SK-N-SH (cell line): ENCODE data around the gene TFB1M. TPM values are rescaled to one million over a fixed set of nuclear protein-coding genes. Genes with fewer than 3 reads are reported as not detected.

Source experiments
- CTCF ChIA-PET: fragments of 300-600, 350-600 bp; formaldehyde crosslinking; extraction: SDS; loops from one replicate; lab custom pipeline; 2021; lab: Yijun Ruan, JAX
- POLR2A ChIA-PET: fragments of 350-600 bp; sonication (Branson Sonifier 250); formaldehyde crosslinking; extraction: SDS; loops from one replicate; lab custom pipeline; 2020; ENCODE audit warnings: antibody characterized with exemption, inconsistent platforms; lab: Yijun Ruan, JAX
- DNase-seq: peaks from one replicate; pipeline ENCODE4 v3.0.0; 2012
- H2AFZ ChIP-seq: fragments of 200-600 bp; sonication (generic); 2 replicates; pipeline ENCODE4 v1.8.1; 2016; ENCODE audit warnings: antibody characterized with exemption, mild to moderate bottlenecking, low read depth
- H3F3A ChIP-seq: fragments of 200-600 bp; sonication (generic); replicated peaks from 2 replicates; pipeline ENCODE3; 2016; ENCODE audit warnings: antibody characterized with exemption, mild to moderate bottlenecking; ENCODE audit not compliant: insufficient read depth
- H3K27ac ChIP-seq, 2 experiments: fragments of 200-500 bp in 1 of 2; fragments of 200-600 bp in 1 of 2; sonication (Bioruptor generic) in 1 of 2; sonication (generic), shearing (Covaris generic) in 1 of 2; 2 replicates each; pipeline versions ENCODE4 v1.5.1 to v1.6.1; 2014 to 2016; ENCODE audit warnings: low read depth in 2 of 2, inconsistent platforms in 1 of 2, low read length in 1 of 2, mild to moderate bottlenecking in 1 of 2, mixed read lengths in 1 of 2
- H3K27me3 ChIP-seq: fragments of 200-600 bp; sonication (generic), shearing (Covaris generic); 2 replicates; pipeline ENCODE4 v1.6.1; 2016; ENCODE audit warnings: mixed run types; ENCODE audit not compliant: insufficient read depth
- H3K36me3 ChIP-seq, 2 experiments: fragments of 200-500 bp in 1 of 2; fragments of 200-600 bp in 1 of 2; sonication (Bioruptor generic) in 1 of 2; sonication (generic) in 1 of 2; replicated peaks in 1 of 2; 2 replicates each; pipeline versions ENCODE3 to v1.5.1; 2014 to 2016; ENCODE audit warnings: low read length in 1 of 2, mild to moderate bottlenecking in 1 of 2; ENCODE audit not compliant: insufficient read depth in 2 of 2, control insufficient read depth in 1 of 2
- H3K4me1 ChIP-seq, 2 experiments: fragments of 200-500 bp in 1 of 2; fragments of 200-600 bp in 1 of 2; sonication (Bioruptor generic) in 1 of 2; sonication (generic), shearing (Covaris generic) in 1 of 2; 2 replicates each; pipeline versions ENCODE4 v1.5.1 to v1.6.1; 2014 to 2016; ENCODE audit warnings: low read depth in 1 of 2, low read length in 1 of 2, mixed run types in 1 of 2; ENCODE audit not compliant: insufficient read depth in 2 of 2, control insufficient read depth in 1 of 2
- H3K4me2 ChIP-seq: fragments of 200-600 bp; sonication (generic), shearing (Covaris generic); 2 replicates; pipeline ENCODE4 v1.6.1; 2017; ENCODE audit warnings: mixed run types
- H3K4me3 ChIP-seq, 2 experiments: fragments of 200-500 bp in 1 of 2; fragments of 200-600 bp in 1 of 2; sonication (Bioruptor generic) in 1 of 2; sonication (generic), shearing (Covaris generic) in 1 of 2; 2 replicates each; pipeline versions ENCODE4 v1.5.1 to v1.8.1; 2014 to 2016; ENCODE audit warnings: low read depth in 2 of 2, inconsistent platforms in 1 of 2, low read length in 1 of 2, mild to moderate bottlenecking in 1 of 2, mixed read lengths in 1 of 2, moderate library complexity in 1 of 2
- H3K79me2 ChIP-seq: fragments of 200-600 bp; sonication (generic); 2 replicates; pipeline ENCODE4 v1.8.1; 2017; ENCODE audit warnings: mild to moderate bottlenecking; ENCODE audit not compliant: insufficient read depth
- H3K9ac ChIP-seq: fragments of 200-600 bp; sonication (generic); 2 replicates; pipeline ENCODE4 v1.6.1; 2017; ENCODE audit warnings: mixed run types
- H3K9me2 ChIP-seq: fragments of 200-600 bp; sonication (generic); 2 replicates; pipeline ENCODE4 v1.6.1; 2017; ENCODE audit warnings: mixed run types
- H3K9me3 ChIP-seq: fragments of 200-600 bp; sonication (generic); 2 replicates; pipeline ENCODE4 v1.6.1; 2017; ENCODE audit warnings: mixed run types, mild to moderate bottlenecking, moderate library complexity
- H4K20me1 ChIP-seq: fragments of 200-600 bp; sonication (generic); 2 replicates; pipeline ENCODE4 v1.6.1; 2017; ENCODE audit warnings: mild to moderate bottlenecking, mixed run types; ENCODE audit not compliant: insufficient read depth
- CHD2 ChIP-seq: fragments of 150-350 bp; IDR thresholded peaks from 2 replicates; pipeline ENCODE4 v1.6.1; 2018; ENCODE audit warnings: low read length; ENCODE audit not compliant: partially characterized antibody
- EZH2phosphoT487 ChIP-seq: fragments of 200-600 bp; sonication (generic); IDR thresholded peaks from 2 replicates; pipeline ENCODE4 v1.6.1; 2017; ENCODE audit warnings: low read depth, mixed run types, mild to moderate bottlenecking, antibody characterized with exemption, moderate library complexity, borderline replicate concordance
- JUND ChIP-seq: IDR thresholded peaks from 2 replicates; pipeline ENCODE4 v1.4.0; 2012
- MXI1 ChIP-seq: IDR thresholded peaks from 2 replicates; pipeline ENCODE4 v1.6.1; 2012; ENCODE audit warnings: mild to moderate bottlenecking, low read depth, low read length, improper control_type of control experiment
- RFX5 ChIP-seq: IDR thresholded peaks from 2 replicates; pipeline ENCODE4 v1.6.1; 2012; ENCODE audit warnings: mild to moderate bottlenecking, improper control_type of control experiment, low read length
- RXRA ChIP-seq: IDR thresholded peaks from 2 replicates; pipeline ENCODE4 v1.4.0; 2012; ENCODE audit warnings: low read depth, mild to moderate bottlenecking, borderline replicate concordance
- SMC3 ChIP-seq: IDR thresholded peaks from 2 replicates; pipeline ENCODE4 v1.6.1; 2012; ENCODE audit warnings: low read depth, low read length, improper control_type of control experiment
- TCF12 ChIP-seq: IDR thresholded peaks from 2 replicates; pipeline ENCODE4 v1.4.0; 2012
- TEAD4 ChIP-seq: IDR thresholded peaks from 2 replicates; pipeline ENCODE4 v1.4.0; 2012; ENCODE audit warnings: mild to moderate bottlenecking, borderline replicate concordance; ENCODE audit not compliant: insufficient read depth
- USF1 ChIP-seq: IDR thresholded peaks from 2 replicates; pipeline ENCODE4 v1.4.0; 2012; ENCODE audit warnings: low read depth, borderline replicate concordance
- USF2 ChIP-seq: fragments of 150-350 bp; IDR thresholded peaks from 2 replicates; pipeline ENCODE4 v1.6.1; 2017; ENCODE audit warnings: antibody characterized with exemption, low read length, low read depth, borderline replicate concordance
- WGBS: methylation state at CpG from one replicate; pipeline ENCODE4 v1.1.6; 2017; ENCODE audit warnings: low lambda C conversion rate; 5-methylcytosine and 5-hydroxymethylcytosine counted together
- polyA plus RNA-seq, 3 experiments: library from polyadenylated mRNA; depleted of rRNA; stranded (reverse); fragments of >200 nt; gene quantifications; 2 replicates each; pipeline ENCODE4 v1.2.3, GENCODE V29; 2012
- TF ChIP-seq, protein P1 (sequence below): IDR thresholded peaks from 2 replicates; pipeline ENCODE4; 2012

TFB1M gene
- polyA plus RNA-seq, 1 of the 3 experiments (the other 2 are of a cell fraction), result 28.4 TPM

DNA sequence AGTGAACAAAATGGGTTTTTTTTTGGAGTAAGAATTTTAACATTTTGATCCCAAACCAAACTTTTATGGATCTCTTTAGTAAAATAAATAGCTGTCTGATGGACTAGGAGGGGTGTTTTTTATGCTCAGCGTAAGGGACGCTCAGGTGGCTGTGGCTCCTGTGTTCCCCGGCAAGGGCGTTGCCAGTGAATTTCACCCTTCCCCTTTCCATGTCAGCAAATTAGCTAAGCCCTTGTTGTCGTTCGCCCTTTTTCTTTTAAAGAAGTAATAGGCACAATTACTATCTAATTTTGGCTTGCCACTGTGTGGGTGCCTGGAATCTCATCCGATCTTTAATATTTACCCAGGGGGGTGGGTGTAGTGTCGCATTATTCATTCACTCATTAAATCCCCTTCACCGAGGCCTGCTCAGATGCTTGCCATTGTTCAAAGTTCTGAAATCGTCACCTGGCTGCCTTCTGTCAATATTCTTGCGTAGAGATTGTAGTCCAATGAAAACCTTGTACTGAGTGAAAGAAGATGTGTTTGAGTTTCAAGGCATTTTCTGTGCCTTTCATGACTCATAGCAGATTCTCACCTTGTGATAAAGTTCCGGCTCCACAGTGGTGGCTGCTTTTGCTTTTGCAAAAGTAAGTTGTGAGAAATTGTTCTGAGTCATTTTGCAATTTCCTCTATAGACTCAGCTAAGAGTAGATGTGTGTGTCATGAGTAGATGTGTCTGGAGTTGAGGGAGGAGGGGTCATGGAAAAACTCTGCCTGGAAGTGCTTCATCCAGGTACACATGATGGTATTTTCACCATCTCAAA, 90.4 kb downstream of the TFB1M start (continued):
- no peak for TF ChIP-seq TEAD4
- no peak for TF ChIP-seq RXRA
- peak; percentile 65 for TF ChIP-seq TCF12
- no peak for TF ChIP-seq USF2
- no peak for TF ChIP-seq USF1
- TF ChIP-seq JUND, result peak; percentile 66
- TF ChIP-seq, all 33 proteins: peak for 7

DNA sequence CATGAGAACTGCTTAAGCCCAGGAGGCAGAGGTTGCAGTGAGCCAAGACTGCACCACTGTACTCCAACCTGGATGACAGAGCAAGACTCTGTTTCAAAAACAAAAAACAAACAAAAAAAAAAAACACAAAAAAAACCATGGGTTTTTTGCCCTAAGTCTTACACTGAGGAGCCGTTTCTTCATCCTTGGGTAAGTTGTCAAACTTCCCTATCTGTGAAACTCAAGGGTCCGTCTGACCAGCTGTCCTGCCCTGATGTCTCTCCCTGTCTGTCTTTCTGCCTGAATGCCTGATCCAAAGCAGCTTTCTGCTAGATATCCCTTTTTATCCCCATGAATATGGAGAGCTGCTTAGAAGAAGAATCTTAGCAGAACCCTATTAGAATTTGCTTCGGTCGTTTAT, 91.8 kb downstream of the TFB1M start:
- no peaks in the 10 kb centered on the region for H3K36me3 ChIP-seq
- H3K27ac ChIP-seq, result no peak overlapping the region
- no peak for DNase-seq
- 93% methylated on average over 4 of the region's 4 CpGs for WGBS
- H3F3A ChIP-seq, result peaks cover 11% of the 10 kb centered on the region
- peaks cover 8 to 15% of the 10 kb centered on the region in 2 experiments; a peak in 2 of 4 replicates for H3K4me1 ChIP-seq
- H2AFZ ChIP-seq, result no peak overlapping the region
- POLR2A ChIA-PET, result no interaction called here
- CTCF ChIA-PET, result no interaction called here
- no peaks in the 10 kb centered on the region for H3K27me3 ChIP-seq
- no peak overlapping the region for H3K9ac ChIP-seq
- H3K9me3 ChIP-seq, result no peaks in the 10 kb centered on the region
- TF ChIP-seq SMC3, result no peak
- no peak overlapping the region for H3K4me2 ChIP-seq
- no peaks in the 10 kb centered on the region for H3K79me2 ChIP-seq
- H4K20me1 ChIP-seq, result no peaks in the 10 kb centered on the region
- no peak overlapping the region for H3K4me3 ChIP-seq
- H3K9me2 ChIP-seq, result no peaks in the 10 kb centered on the region

DNA sequence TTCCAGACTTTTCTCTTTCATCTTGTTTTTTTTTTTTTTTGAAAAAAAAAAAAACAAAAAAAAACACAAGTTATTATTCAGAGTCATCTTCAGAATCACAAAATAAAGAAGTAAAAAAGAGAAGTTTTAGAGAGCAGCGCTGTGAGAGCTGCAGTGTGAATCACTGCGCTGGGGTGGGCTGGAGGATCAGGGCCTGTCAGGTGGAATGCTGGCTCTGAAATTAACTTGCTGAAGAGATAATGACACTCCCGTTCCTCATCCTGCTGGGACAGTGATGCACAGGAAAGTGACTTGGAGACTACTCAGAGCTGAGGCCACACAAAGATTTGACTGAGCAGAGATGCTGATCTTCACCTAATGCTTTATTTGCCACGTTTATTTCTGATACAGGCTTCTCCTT, 93.2 kb downstream of the TFB1M start:
- Histone ChIP-seq H3K4me2 (no peak overlapping the region; the same call in 1 of the 2 replicates), H3K9me2 (no peaks in the 10 kb centered on the region), H3K79me2 (no peaks in the 10 kb centered on the region), H3K36me3 (no peaks in the 10 kb centered on the region), H3F3A (peaks cover 11% of the 10 kb centered on the region), H3K27me3 (no peaks in the 10 kb centered on the region), H3K4me3 (no peak overlapping the region), H3K4me1 (peaks cover 11 to 15% of the 10 kb centered on the region in 2 experiments; a peak in 2 of 4 replicates), H4K20me1 (no peaks in the 10 kb centered on the region), H3K9ac (no peak overlapping the region), H3K27ac (no peak overlapping the region), H2AFZ (no peak overlapping the region), H3K9me3 (no peaks in the 10 kb centered on the region)
- no peak for DNase-seq
- TF ChIP-seq MXI1 (no peak), EZH2phosphoT487 (no peak), RFX5 (no peak), CHD2 (no peak), JUND (no peak)
- TF ChIP-seq, protein P1, sequence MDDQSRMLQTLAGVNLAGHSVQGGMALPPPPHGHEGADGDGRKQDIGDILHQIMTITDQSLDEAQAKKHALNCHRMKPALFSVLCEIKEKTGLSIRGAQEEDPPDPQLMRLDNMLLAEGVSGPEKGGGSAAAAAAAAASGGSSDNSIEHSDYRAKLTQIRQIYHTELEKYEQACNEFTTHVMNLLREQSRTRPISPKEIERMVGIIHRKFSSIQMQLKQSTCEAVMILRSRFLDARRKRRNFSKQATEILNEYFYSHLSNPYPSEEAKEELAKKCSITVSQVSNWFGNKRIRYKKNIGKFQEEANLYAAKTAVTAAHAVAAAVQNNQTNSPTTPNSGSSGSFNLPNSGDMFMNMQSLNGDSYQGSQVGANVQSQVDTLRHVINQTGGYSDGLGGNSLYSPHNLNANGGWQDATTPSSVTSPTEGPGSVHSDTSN, result no peak
- ChIA-PET CTCF (interaction anchor here (1.0 to 1.2 kb wide), 2 partner anchors 19 to 27 kb away, joined by 3 read pairs; no protein-coding TSS in a partner anchor), POLR2A (no interaction called here)
- 48% methylated on average over 4 of the region's 4 CpGs for WGBS
